CD4-positive, alpha-beta memory T cell (primary cell): Measurements from ENCODE around the gene LCN2. TPM values are rescaled to one million over a fixed set of nuclear protein-coding genes. Genes with fewer than 3 reads are reported as not detected.

ENCODE experiments used
- CTCF ChIA-PET: fragments of 350-600 bp; sonication (Branson Sonifier 250); formaldehyde crosslinking; loops from one replicate; lab custom pipeline; 2021; ENCODE audit warnings: inconsistent platforms; ENCODE audit not compliant: partially characterized antibody; lab: Charles Lee
- POLR2A ChIA-PET: fragments of 350-600 bp; sonication (Branson Sonifier 250); formaldehyde crosslinking; loops from one replicate; lab custom pipeline; 2021; ENCODE audit not compliant: partially characterized antibody; lab: Charles Lee
- DNase-seq, 5 donors: peaks; one replicate each; pipeline versions ENCODE4 v3.0.0 to v3.0.0-alpha.2; 2020 to 2022; ENCODE audit warnings: mixed read lengths in 1 of 5
- H3K27ac ChIP-seq: one replicate; pipeline ENCODE4 v1.7.0; 2013; ENCODE audit warnings: low read depth, low read length
- H3K27me3 ChIP-seq: 2 replicates; pipeline ENCODE4 v1.7.0; 2013; ENCODE audit warnings: mild to moderate bottlenecking, low read length, moderate library complexity; ENCODE audit not compliant: insufficient read depth
- H3K36me3 ChIP-seq: 2 replicates; pipeline ENCODE4 v1.7.0; 2013; ENCODE audit warnings: mild to moderate bottlenecking, low read length, moderate library complexity; ENCODE audit not compliant: insufficient read depth
- H3K4me1 ChIP-seq: 2 replicates; pipeline ENCODE4 v1.7.0; 2013; ENCODE audit warnings: mild to moderate bottlenecking, low read length, moderate library complexity; ENCODE audit not compliant: insufficient read depth
- H3K4me3 ChIP-seq, 2 donors: one replicate each; pipeline ENCODE4 v1.7.0; 2013; ENCODE audit warnings: low read length in 2 of 2, mild to moderate bottlenecking in 1 of 2
- H3K9me3 ChIP-seq, 2 donors: one replicate each; pipeline ENCODE4 v1.7.0; 2013; ENCODE audit warnings: low read length in 2 of 2, control low read depth in 1 of 2; ENCODE audit not compliant: control insufficient read depth in 1 of 2
- H3K27ac Mint-ChIP-seq, 7 donors: one replicate each; pipeline ENCODE4 v1.8.0; 2020 to 2021; ENCODE audit warnings: mixed read lengths in 7 of 7, mild to moderate bottlenecking in 6 of 7, inconsistent platforms in 3 of 7, moderate library complexity in 3 of 7
- H3K27me3 Mint-ChIP-seq, 2 donors: one replicate each; pipeline ENCODE4 v1.8.0; 2020 to 2021; ENCODE audit warnings: mixed read lengths in 2 of 2
- H3K36me3 Mint-ChIP-seq, 2 donors: one replicate each; pipeline ENCODE4 v1.8.0; 2020 to 2021; ENCODE audit warnings: mixed read lengths in 2 of 2, inconsistent platforms in 1 of 2, mild to moderate bottlenecking in 1 of 2
- H3K4me1 Mint-ChIP-seq, 4 donors: one replicate each; pipeline ENCODE4 v1.8.0; 2020 to 2021; ENCODE audit warnings: mixed read lengths in 4 of 4, mild to moderate bottlenecking in 1 of 4
- H3K4me3 Mint-ChIP-seq, 8 donors: one replicate each; pipeline ENCODE4 v1.8.0; 2020 to 2021; ENCODE audit warnings: mixed read lengths in 8 of 8, mild to moderate bottlenecking in 7 of 8, moderate library complexity in 6 of 8, inconsistent platforms in 3 of 8
- H3K9me3 Mint-ChIP-seq, 8 donors: one replicate each; pipeline ENCODE4 v1.8.0; 2020 to 2021; ENCODE audit warnings: mixed read lengths in 8 of 8, mild to moderate bottlenecking in 5 of 8, inconsistent platforms in 3 of 8, moderate library complexity in 1 of 8
- intact Hi-C: fragments of 100-400 bp; cut with micrococcal nuclease; formaldehyde crosslinking; loops from one replicate; pipeline ENCODE4 v1.15.1; 2023
- polyA plus RNA-seq, 2 donors: library from polyadenylated mRNA; unstranded; fragments of 300-500 nt; fragmentation: Illumina TruSeq; gene quantifications; one replicate each; pipeline ENCODE4 v1.2.3, GENCODE V29; 2021
- total RNA-seq, 2 experiments: library from RNA; stranded (reverse); gene quantifications; one replicate each; pipeline ENCODE4 v1.2.3, GENCODE V29; 2021

The LCN2 gene
- total and polyA plus RNA-seq, 4 experiments from 2014 or later, result not detected

DNA sequence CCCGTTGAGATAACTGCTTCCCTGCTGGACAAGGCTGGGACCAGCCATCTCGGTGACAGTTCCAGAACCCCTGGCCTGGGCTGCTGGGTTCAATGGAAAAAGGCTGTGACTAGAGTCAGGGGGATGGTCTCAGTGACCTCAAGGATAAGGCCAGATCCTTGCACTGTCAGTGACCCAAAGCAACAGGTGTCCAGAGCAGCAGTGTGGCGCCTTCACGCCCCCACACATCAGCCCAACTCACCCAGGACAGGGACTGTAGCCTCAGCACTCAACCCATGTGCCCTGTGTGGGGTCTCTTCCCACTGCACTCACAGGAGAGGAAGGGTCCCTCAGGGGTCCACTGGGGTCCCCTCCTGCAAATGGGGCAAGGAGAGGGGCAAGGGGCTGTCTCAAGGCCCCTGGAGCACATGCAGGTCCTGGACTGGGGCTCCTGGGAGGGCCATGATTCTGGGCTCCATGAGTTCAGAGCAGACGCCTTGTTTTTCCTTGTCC is 698 bp upstream of the LCN2 start:
- no peaks in the 10 kb centered on the region for H3K36me3 ChIP-seq
- H3K27me3 ChIP-seq, result no peaks in the 10 kb centered on the region
- intact Hi-C loops, result no loop called here
- Mint-ChIP-seq H3K27me3 (no peaks in the 10 kb centered on the region), H3K4me3 (no peak overlapping the region), H3K9me3 (no peaks in the 10 kb centered on the region), H3K36me3 (no peaks in the 10 kb centered on the region), H3K27ac (no peak overlapping the region), H3K4me1 (peaks cover 0 to 3% (median 2%) of the 10 kb centered on the region in 4 donors)
- no peak overlapping the region for H3K27ac ChIP-seq
- ChIA-PET POLR2A (no interaction called here), CTCF (no interaction called here)
- DNase-seq, result no peak
- H3K9me3 ChIP-seq, result no peaks in the 10 kb centered on the region
- no peak overlapping the region for H3K4me3 ChIP-seq
- H3K4me1 ChIP-seq, result peaks cover 6% of the 10 kb centered on the region

DNA sequence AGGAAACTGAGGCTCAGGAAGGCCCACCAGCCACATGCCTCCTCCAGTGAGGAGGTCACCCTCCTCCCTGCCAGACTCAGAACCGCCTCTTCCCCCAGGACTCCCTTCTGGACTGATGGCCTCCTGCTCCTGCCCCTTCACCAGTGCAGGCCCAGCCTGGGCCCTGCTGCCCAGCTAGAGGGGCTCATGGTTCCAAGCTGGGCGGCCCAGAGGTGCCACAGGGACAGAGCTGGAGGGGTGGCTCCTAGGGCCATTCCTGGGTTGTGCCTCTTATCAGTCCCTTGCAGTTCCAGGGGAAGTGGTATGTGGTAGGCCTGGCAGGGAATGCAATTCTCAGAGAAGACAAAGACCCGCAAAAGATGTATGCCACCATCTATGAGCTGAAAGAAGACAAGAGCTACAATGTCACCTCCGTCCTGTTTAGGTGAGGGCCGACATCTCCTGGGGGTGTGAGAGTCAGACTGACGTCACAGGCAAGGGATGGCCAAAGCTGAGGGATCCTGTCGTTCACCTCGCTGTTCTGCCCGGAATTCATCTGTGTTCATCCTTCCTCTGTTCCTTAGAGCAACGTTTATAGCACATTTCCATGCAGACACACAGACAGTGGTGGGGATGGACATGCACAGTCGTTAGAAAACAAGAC is 819 bp downstream of the LCN2 start:
- Histone ChIP-seq H3K27me3 (no peaks in the 10 kb centered on the region), H3K36me3 (no peaks in the 10 kb centered on the region), H3K4me3 (no peak overlapping the region), H3K27ac (no peak overlapping the region), H3K4me1 (no peaks in the 10 kb centered on the region), H3K9me3 (no peaks in the 10 kb centered on the region)
- H3K27ac Mint-ChIP-seq, result no peak overlapping the region
- DNase-seq, result no peak
- ChIA-PET CTCF (interaction anchor here (1.1 kb wide), 1 partner anchor 9 kb away, joined by 3 read pairs; no protein-coding TSS in a partner anchor), POLR2A (no interaction called here)
- no peaks in the 10 kb centered on the region for H3K9me3 Mint-ChIP-seq
- H3K27me3 Mint-ChIP-seq, result no peaks in the 10 kb centered on the region
- no peaks in the 10 kb centered on the region for H3K36me3 Mint-ChIP-seq
- intact Hi-C loops, result no loop called here
- no peak overlapping the region for H3K4me3 Mint-ChIP-seq
- H3K4me1 Mint-ChIP-seq, result peaks cover 0 to 3% (median 0%) of the 10 kb centered on the region in 4 donors

DNA sequence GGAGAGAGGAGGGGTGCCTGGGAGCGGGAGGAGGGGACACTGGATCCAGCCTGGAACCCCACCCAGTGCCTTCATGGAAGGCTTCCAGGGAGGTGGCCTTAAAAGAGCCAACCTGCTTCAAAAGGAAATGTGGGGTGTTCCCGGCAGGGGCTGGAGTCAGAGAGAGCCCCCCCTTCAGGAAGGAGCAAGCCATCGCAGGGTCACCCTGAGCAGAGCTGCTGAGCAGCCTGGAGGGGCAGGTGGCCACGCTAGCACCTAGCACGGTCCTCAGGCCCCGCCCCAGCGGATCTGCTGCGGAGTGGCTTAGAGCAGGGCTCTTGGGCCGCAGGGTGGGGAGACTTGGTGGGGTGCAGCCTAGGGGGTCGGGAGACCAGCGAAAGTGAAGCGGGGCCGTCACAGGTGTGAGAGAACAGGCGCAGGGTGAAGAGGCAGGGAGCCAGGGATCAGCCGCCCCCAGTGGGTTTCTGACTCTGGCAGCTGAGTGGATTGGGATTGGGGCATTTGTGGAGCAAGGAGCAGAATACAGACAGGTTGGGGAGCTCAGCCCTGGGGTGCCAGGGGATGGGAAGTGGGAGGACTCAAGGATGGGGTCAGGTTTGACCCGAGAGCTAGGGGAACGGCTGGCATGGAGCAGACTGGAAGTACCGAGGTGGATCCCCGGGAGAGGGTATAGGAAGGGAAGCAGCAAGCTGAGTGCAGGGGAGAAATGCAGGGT is 1.5 kb downstream of the LCN2 start:
- intact Hi-C loops, result no loop called here
- peak overlapping the region in 1 of 7 donors; percentile 36 for H3K27ac Mint-ChIP-seq
- Histone ChIP-seq H3K4me3 (no peak overlapping the region), H3K27ac (no peak overlapping the region), H3K27me3 (no peaks in the 10 kb centered on the region), H3K4me1 (no peaks in the 10 kb centered on the region), H3K36me3 (no peaks in the 10 kb centered on the region), H3K9me3 (no peaks in the 10 kb centered on the region)
- H3K9me3 Mint-ChIP-seq, result no peaks in the 10 kb centered on the region
- POLR2A ChIA-PET, result no interaction called here
- CTCF ChIA-PET, result interaction anchor here (0.6 to 1.1 kb wide), 2 partner anchors 9 to 60 kb away, joined by 3 read pairs; no protein-coding TSS in a partner anchor
- no peaks in the 10 kb centered on the region for H3K27me3 Mint-ChIP-seq
- H3K4me3 Mint-ChIP-seq, result no peak overlapping the region
- H3K36me3 Mint-ChIP-seq, result no peaks in the 10 kb centered on the region
- H3K4me1 Mint-ChIP-seq, result peaks cover 0 to 3% (median 0%) of the 10 kb centered on the region in 4 donors
- DNase-seq, result no peak

DNA sequence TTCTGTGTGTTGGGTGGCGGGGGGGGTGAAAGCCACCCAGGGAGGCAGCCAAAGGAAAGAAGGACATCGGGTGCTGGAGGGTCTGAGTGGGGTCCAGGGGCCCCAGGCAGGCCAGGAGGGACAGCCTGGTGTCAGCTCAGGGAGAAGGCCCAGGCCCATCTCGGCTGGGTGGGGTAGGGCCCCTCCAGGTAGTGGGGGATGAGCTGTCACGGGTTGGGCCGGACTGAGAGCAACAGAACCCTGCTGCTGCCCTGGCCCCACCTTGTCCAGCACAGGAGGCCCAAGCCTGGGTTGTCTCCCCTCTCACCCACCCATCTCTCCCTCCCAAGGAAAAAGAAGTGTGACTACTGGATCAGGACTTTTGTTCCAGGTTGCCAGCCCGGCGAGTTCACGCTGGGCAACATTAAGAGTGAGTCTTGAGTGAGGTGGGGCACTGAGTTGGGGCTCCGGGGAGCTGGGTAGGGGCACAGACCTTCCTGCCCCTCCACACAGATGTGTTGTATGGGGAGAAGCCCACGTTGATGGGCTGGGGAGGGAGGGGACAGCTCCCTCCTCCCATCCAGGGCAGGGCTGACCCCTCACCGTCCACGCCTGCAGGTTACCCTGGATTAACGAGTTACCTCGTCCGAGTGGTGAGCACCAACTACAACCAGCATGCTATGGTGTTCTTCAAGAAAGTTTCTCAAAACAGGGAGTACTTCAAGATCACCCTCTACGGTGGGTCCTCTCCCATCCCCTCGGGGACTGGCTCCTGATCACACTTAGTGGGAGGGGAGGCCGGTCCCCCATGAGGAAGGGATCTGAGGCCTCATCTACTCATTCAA is 2.3 kb downstream of the LCN2 start:
- ChIA-PET CTCF (interaction anchor here (1.1 kb wide), 1 partner anchor 8 kb away, joined by 3 read pairs; no protein-coding TSS in a partner anchor), POLR2A (interaction anchor here (0.9 kb wide), 1 partner anchor 9 kb away, joined by 3 read pairs; no protein-coding TSS in a partner anchor)
- Histone ChIP-seq H3K27ac (no peak overlapping the region), H3K9me3 (no peaks in the 10 kb centered on the region), H3K36me3 (no peaks in the 10 kb centered on the region), H3K4me3 (no peak overlapping the region), H3K27me3 (no peaks in the 10 kb centered on the region), H3K4me1 (no peaks in the 10 kb centered on the region)
- H3K36me3 Mint-ChIP-seq, result no peaks in the 10 kb centered on the region
- H3K4me1 Mint-ChIP-seq, result peaks cover 0 to 3% (median 0%) of the 10 kb centered on the region in 4 donors
- DNase-seq, result no peak
- H3K9me3 Mint-ChIP-seq, result no peaks in the 10 kb centered on the region
- H3K27ac Mint-ChIP-seq, result peak overlapping the region in 1 of 7 donors; percentile 36
- intact Hi-C loops, result no loop called here
- no peaks in the 10 kb centered on the region for H3K27me3 Mint-ChIP-seq
- no peak overlapping the region for H3K4me3 Mint-ChIP-seq

DNA sequence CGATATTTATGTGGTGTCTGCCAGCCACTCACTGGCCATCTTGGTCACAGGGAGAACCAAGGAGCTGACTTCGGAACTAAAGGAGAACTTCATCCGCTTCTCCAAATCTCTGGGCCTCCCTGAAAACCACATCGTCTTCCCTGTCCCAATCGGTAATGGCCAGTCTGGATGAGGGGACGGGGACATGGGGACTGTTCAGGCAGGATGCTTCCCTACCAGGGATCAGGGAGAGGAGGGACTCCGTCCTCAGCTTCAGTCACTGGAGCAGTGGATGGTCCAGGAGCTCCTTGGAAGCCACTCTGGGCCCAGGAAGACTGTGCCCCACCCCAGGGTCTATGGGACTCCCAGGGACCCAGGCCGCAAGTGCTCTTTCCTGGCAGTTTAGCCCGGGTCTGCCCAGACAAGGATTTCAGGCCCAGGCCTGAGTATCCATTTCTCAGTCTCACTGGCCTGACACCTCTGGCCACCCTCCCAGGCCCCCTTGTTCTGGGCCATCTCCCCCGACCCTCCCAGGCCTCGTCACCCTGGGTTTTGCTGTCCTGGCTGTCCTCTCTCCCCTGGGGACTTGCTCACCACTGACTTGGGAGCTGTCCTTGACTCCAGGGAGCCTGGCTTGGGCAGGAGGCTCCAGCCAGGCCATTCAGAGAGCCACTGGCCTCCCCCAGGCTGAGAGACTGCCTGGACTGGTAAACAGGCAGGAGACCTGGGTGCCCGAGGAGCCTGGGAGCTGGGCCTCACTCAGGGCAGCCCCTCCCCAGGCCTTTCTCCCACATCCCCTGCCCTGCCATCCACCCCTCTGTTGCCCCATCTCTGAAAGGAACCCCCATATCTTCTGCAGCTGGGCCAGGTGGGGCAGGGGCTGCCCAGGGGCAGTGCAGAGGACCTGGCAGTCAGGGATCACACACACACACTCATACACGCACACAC is 3.1 kb downstream of the LCN2 start:
- Mint-ChIP-seq H3K27ac (no peak overlapping the region), H3K36me3 (no peaks in the 10 kb centered on the region), H3K4me1 (peaks cover 0 to 3% (median 0%) of the 10 kb centered on the region in 4 donors), H3K27me3 (no peaks in the 10 kb centered on the region), H3K9me3 (no peaks in the 10 kb centered on the region), H3K4me3 (no peak overlapping the region)
- DNase-seq, result no peak
- Histone ChIP-seq H3K27me3 (no peaks in the 10 kb centered on the region), H3K36me3 (no peaks in the 10 kb centered on the region), H3K4me1 (no peaks in the 10 kb centered on the region), H3K27ac (no peak overlapping the region), H3K4me3 (no peak overlapping the region), H3K9me3 (no peaks in the 10 kb centered on the region)
- intact Hi-C loops, result no loop called here
- CTCF ChIA-PET, result no interaction called here
- POLR2A ChIA-PET, result interaction anchor here (0.9 kb wide), 1 partner anchor 9 kb away, joined by 3 read pairs; no protein-coding TSS in a partner anchor

DNA sequence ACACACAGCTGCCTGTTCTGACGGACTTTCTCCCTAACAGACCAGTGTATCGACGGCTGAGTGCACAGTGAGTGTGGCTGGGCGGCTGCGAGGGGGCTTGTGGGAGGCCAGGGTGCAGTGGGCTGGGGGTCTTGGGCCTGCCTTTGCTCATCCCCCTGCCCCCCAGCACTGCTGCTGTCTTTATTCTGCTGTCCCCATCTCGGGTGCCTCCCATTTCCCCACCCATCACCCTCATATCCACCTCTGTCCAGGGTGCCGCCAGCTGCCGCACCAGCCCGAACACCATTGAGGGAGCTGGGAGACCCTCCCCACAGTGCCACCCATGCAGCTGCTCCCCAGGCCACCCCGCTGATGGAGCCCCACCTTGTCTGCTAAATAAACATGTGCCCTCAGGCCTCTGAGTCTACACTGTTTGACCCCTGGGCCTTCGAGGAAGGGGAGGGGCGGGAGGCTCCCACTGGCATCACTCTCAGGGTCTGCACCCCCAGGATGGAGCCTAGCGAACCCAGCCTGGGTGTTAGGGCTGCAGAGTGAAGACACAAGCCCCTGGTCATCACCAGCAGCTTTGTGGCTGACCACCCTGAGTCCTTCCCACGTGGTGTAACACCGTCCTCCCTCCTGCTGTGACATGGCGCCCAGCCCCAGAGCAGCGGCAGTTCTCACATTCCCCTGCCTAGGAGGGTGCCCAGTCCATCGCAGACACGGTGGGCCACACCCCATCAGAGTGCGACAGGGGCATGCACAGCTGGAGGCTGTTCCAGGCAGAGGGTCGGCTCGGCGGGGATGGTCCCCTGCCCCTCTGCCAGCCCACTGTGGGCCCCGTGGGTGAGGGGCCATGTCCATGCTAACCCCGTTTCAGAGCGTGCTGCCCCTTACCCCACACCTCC is 4.0 kb downstream of the LCN2 start:
- POLR2A ChIA-PET, result no interaction called here
- Histone ChIP-seq H3K4me1 (no peaks in the 10 kb centered on the region), H3K27me3 (no peaks in the 10 kb centered on the region), H3K9me3 (no peaks in the 10 kb centered on the region), H3K4me3 (no peak overlapping the region), H3K36me3 (no peaks in the 10 kb centered on the region), H3K27ac (no peak overlapping the region)
- CTCF ChIA-PET, result no interaction called here
- Mint-ChIP-seq H3K27me3 (no peaks in the 10 kb centered on the region), H3K4me3 (no peak overlapping the region), H3K4me1 (peaks cover 0 to 3% (median 0%) of the 10 kb centered on the region in 4 donors), H3K27ac (no peak overlapping the region), H3K9me3 (no peaks in the 10 kb centered on the region), H3K36me3 (no peaks in the 10 kb centered on the region)
- no peak for DNase-seq
- intact Hi-C loops, result no loop called here
